Suprapubic skin (tissue), 3 donors: ENCODE data around the gene RNPEP.

Source experiments
- CTCF ChIP-seq, 2 donors: fragments of 200-600 bp in 1 of 2; fragments of 450-650 bp in 1 of 2; sonication (generic) in 1 of 2; IDR thresholded peaks; one replicate each; pipeline ENCODE4 v1.5.1; 2016 to 2019; ENCODE audit warnings: antibody characterized with exemption in 2 of 2, mild to moderate bottlenecking in 1 of 2, moderate library complexity in 1 of 2
- EP300 ChIP-seq: sonication (generic); formaldehyde crosslinking; IDR thresholded peaks from one replicate; pipeline ENCODE4 v1.6.1; 2017; ENCODE audit warnings: antibody characterized with exemption

- peak; percentile 17 to 75 for TF ChIP-seq CTCF (IDR thresholded peaks at IDR 0.05)
- no peak for TF ChIP-seq EP300
Measured at GRCh38 chr1:201999625-202000238, 17.3 kb downstream of the RNPEP start.
